K562 (cell line): Measurements from ENCODE around the gene TCFL5. TPM values are rescaled to one million over a fixed set of nuclear protein-coding genes. Genes with fewer than 3 reads are reported as not detected.

Experiments
- ATAC-seq: fragments of 200-7000 bp; cut with Tn5 transposase; 3 replicates; pipeline ENCODE4 v1.9.1; 2020; ENCODE audit warnings: moderate library complexity
- BruUV-seq: library from RNA; stranded (reverse); fragments of 400-500 nt; replicated peaks from 2 replicates; lab custom pipeline; 2021; lab: Mats Ljungman, UMichigan
- CTCF ChIA-PET: fragments of 300-600 bp; formaldehyde crosslinking; extraction: SDS; loops from one replicate; lab custom pipeline; 2021; ENCODE audit warnings: low intra/inter-chr PET ratio; lab: Yijun Ruan, JAX
- POLR2A ChIA-PET: fragments of 300-600, 350-650 bp; sonication (Branson Sonifier 250); formaldehyde crosslinking; extraction: SDS; loops from one replicate; lab custom pipeline; 2021; ENCODE audit warnings: antibody characterized with exemption, inconsistent platforms; lab: Yijun Ruan, JAX
- DNase-seq, 4 experiments: peaks; one replicate each; pipeline versions ENCODE4 v3.0.0 to v3.0.0-alpha.2; 2011 to 2018; ENCODE audit warnings: low spot score in 3 of 4, mixed read lengths in 3 of 4; ENCODE audit errors: extremely low read depth in 1 of 4
- FAIRE-seq: peaks from 2 replicates; lab custom pipeline; 2011; peaks lifted over from hg19 to GRCh38; lab: Jason Lieb, UNC
- H2AFZ ChIP-seq: 2 replicates; pipeline ENCODE4 v1.6.0; 2011; ENCODE audit warnings: low read depth, low read length, control low read depth, inconsistent platforms
- H3K27ac ChIP-seq: fragments of 200-600 bp; 3 replicates; pipeline ENCODE4 v1.8.0; 2011; ENCODE audit warnings: low read depth, mild to moderate bottlenecking, control low read depth, inconsistent platforms, low read length, moderate library complexity, mixed read lengths; ENCODE audit errors: extremely low read depth
- H3K27me3 ChIP-seq, 2 experiments: fragments of 300-600 bp in 1 of 2; 2 replicates in 1 of 2; 3 replicates in 1 of 2; pipeline versions ENCODE4 v1.6.0 to v1.8.0; 2011; ENCODE audit warnings: inconsistent platforms in 2 of 2, low read length in 2 of 2, mild to moderate bottlenecking in 1 of 2, mixed read lengths in 1 of 2, moderate library complexity in 1 of 2; ENCODE audit not compliant: control insufficient read depth in 2 of 2, insufficient read depth in 2 of 2
- H3K36me3 ChIP-seq: fragments of 300-600 bp; 3 replicates; pipeline ENCODE4 v1.8.0; 2011; ENCODE audit warnings: mild to moderate bottlenecking, low read length, inconsistent platforms; ENCODE audit not compliant: control insufficient read depth, insufficient read depth
- H3K4me1 ChIP-seq, 2 experiments: fragments of 200-600 bp in 1 of 2; replicated peaks in 1 of 2; 2 replicates in 1 of 2; 3 replicates in 1 of 2; pipeline versions ENCODE4 v1.5.1 to v1.8.0; 2011; ENCODE audit warnings: inconsistent platforms in 2 of 2, low read length in 2 of 2, mild to moderate bottlenecking in 1 of 2, mixed read lengths in 1 of 2, moderate library complexity in 1 of 2; ENCODE audit not compliant: control insufficient read depth in 2 of 2, insufficient read depth in 2 of 2
- H3K4me2 ChIP-seq: 2 replicates; pipeline ENCODE4 v1.6.1; 2011; ENCODE audit warnings: low read length, control low read depth, inconsistent platforms, mixed read lengths; ENCODE audit not compliant: insufficient read depth
- H3K4me3 ChIP-seq: fragments of 200-600 bp; sonication (generic), shearing (Covaris generic); 2 replicates; pipeline ENCODE4 v1.5.1; 2016; ENCODE audit warnings: control low read depth, inconsistent platforms
- H3K79me2 ChIP-seq: fragments of 200-600 bp; 3 replicates; pipeline ENCODE4 v1.8.0; 2011; ENCODE audit warnings: low read length, inconsistent platforms; ENCODE audit not compliant: control insufficient read depth, insufficient read depth
- H3K9ac ChIP-seq, 2 experiments: 2 replicates each; pipeline versions ENCODE4 v1.6.0 to v1.6.1; 2011; ENCODE audit warnings: low read depth in 2 of 2, low read length in 2 of 2, control low read depth in 1 of 2, inconsistent platforms in 1 of 2, mild to moderate bottlenecking in 1 of 2, mixed read lengths in 1 of 2; ENCODE audit not compliant: insufficient read depth in 1 of 2
- H3K9me1 ChIP-seq: one replicate; pipeline ENCODE4 v1.6.0; 2011; ENCODE audit warnings: inconsistent platforms, mild to moderate bottlenecking, low read length, moderate library complexity; ENCODE audit not compliant: control insufficient read depth, insufficient read depth
- H3K9me3 ChIP-seq: replicated peaks from 2 replicates; pipeline ENCODE4 v1.5.1; 2011; ENCODE audit warnings: low read depth, low read length, inconsistent platforms; ENCODE audit not compliant: control insufficient read depth, insufficient read depth
- H4K20me1 ChIP-seq: replicated peaks from 2 replicates; pipeline ENCODE4 v1.6.1; 2011; ENCODE audit warnings: low read length, inconsistent platforms, mixed read lengths; ENCODE audit not compliant: control insufficient read depth, insufficient read depth
- ELF1 ChIP-seq: fragments of 200-800 bp; sonication (Bioruptor generic); IDR thresholded peaks from 2 replicates; pipeline ENCODE4 v1.6.1; 2016; ENCODE audit warnings: missing genetic modification characterization, missing compliant biosample characterization
- ETV6 ChIP-seq, 3 experiments: fragments of 150-350 bp in 1 of 3; sonication (generic) in 1 of 3; formaldehyde crosslinking in 1 of 3; IDR thresholded peaks; 2 replicates each; pipeline versions ENCODE4 v1.6.1 to v1.8.0; 2014 to 2022; ENCODE audit warnings: borderline replicate concordance in 2 of 3, low read depth in 2 of 3, antibody characterized with exemption in 1 of 3, low read length in 1 of 3, mild to moderate bottlenecking in 1 of 3, missing genetic modification reagents in 1 of 3
- GTF2E2 ChIP-seq: fragments of 200-800 bp; sonication (Bioruptor generic); IDR thresholded peaks from 2 replicates; pipeline ENCODE4 v1.6.1; 2016; ENCODE audit warnings: missing genetic modification characterization, missing compliant biosample characterization
- KDM1A ChIP-seq, 2 experiments: fragments of 450-650 bp; IDR thresholded peaks; 2 replicates each; pipeline ENCODE4 v1.6.1; 2016; ENCODE audit warnings: mild to moderate bottlenecking in 2 of 2
- KDM5B ChIP-seq: fragments of 200-600 bp; sonication (generic); IDR thresholded peaks from 2 replicates; pipeline ENCODE4 v1.6.1; 2012; ENCODE audit warnings: low read depth, mild to moderate bottlenecking, moderate library complexity, low read length, control low read depth, inconsistent platforms; ENCODE audit not compliant: insufficient replicate concordance
- MTA2 ChIP-seq: fragments of 450-650 bp; IDR thresholded peaks from 2 replicates; pipeline ENCODE4 v1.6.1; 2016; ENCODE audit warnings: low read depth
- NCOA6 ChIP-seq: fragments of 450-650 bp; IDR thresholded peaks from 2 replicates; pipeline ENCODE4 v1.6.1; 2017; ENCODE audit warnings: mild to moderate bottlenecking
- ZKSCAN8 ChIP-seq: fragments of 200-800 bp; sonication (Bioruptor generic); IDR thresholded peaks from 2 replicates; pipeline ENCODE4 v1.6.1; 2016; ENCODE audit warnings: missing genetic modification characterization, missing compliant biosample characterization
- WGBS: fragments of 100-300 bp; shearing (Covaris generic); methylation state at CpG from one replicate; pipeline ENCODE4 v1.1.6; 2016; ENCODE audit warnings: low coverage, mixed read lengths; ENCODE audit not compliant: insufficient coverage; ENCODE audit errors: missing lambda C conversion rate; 5-methylcytosine and 5-hydroxymethylcytosine counted together
- in situ Hi-C: fragments of 300-500 bp; cut with MboI; formaldehyde crosslinking; loops from 4 replicates; pipeline ENCODE4 v1.15.0; 2018; ENCODE audit warnings: inconsistent platforms, mixed read lengths
- intact Hi-C: fragments of 100-400 bp; cut with micrococcal nuclease; formaldehyde crosslinking; loops from 2 replicates; pipeline ENCODE4 v1.14.2; 2022
- polyA plus RNA-seq, 8 experiments: library from polyadenylated mRNA; depleted of rRNA in 4 of 8; stranded (reverse) in 5 of 8; unstranded in 3 of 8; fragments of >200 nt; fragmentation: Nextera tagmentation in 2 of 8; fragmentation: Illumina TruSeq in 1 of 8; extraction: Ambion mirVana in 2 of 8; extraction: Trizol in 1 of 8; gene quantifications; 2 replicates each; pipeline versions ENCODE4 v1.2.1 to v1.2.3, GENCODE V29; 2011 to 2014; ENCODE audit warnings: inconsistent platforms in 1 of 8, missing spikeins in 1 of 8
- total RNA-seq, 7 experiments: library from RNA; depleted of rRNA in 6 of 7; stranded (reverse); fragments of >200 nt in 6 of 7; fragmentation: Illumina TruSeq in 2 of 7; extraction: Trizol in 2 of 7; gene quantifications; 2 replicates each; pipeline versions ENCODE4 v1.2.1 to v1.2.3, GENCODE V29; 2011 to 2021; ENCODE audit warnings: low replicate concordance in 1 of 7
- TF ChIP-seq, protein P1 (sequence below): fragments of 250-450 bp; sonication (Bioruptor Pico); IDR thresholded peaks from 2 replicates; pipeline ENCODE4 v1.4.0; 2020
- TF ChIP-seq, protein P2 (sequence below), 3 experiments: fragments of 200-800 bp in 1 of 3; sonication (Bioruptor generic) in 1 of 3; sonication (generic) in 1 of 3; formaldehyde crosslinking in 1 of 3; IDR thresholded peaks; 2 replicates each; pipeline versions ENCODE4 v1.6.1 to v1.8.0; 2016 to 2022; ENCODE audit warnings: mild to moderate bottlenecking in 2 of 3, missing compliant biosample characterization in 2 of 3, missing genetic modification characterization in 2 of 3, missing genetic modification reagents in 1 of 3

Gene TCFL5
- total and polyA plus RNA-seq, 9 of the 15 experiments (the other 6 are each of a cell fraction or from before 2014, with no cell fraction given): 1.00 to 12.6 (median 9.1) TPM

DNA sequence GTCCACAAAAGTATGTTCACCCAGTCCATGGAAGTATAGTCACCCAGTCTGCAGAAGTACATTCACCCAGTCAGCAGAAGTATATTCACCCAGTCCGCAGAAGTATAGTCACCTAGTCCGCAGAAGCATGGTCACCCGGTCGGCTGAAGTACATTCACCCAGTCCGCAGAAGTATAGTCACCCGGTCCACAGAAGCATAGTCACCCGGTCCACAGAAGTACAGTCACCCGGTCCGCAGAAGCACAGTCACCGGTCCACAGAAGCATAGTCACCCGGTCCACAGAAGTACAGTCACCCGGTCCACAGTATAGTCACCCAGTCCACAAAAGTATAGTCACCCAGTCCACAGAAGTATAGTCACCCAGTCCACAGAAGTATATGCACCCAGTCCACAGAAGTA lies 8.8 kb downstream of the TCFL5 start:
- ATAC-seq: no peak
- H3K27me3 ChIP-seq: no peaks in the 10 kb centered on the region

More for the DNA sequence above, 8.8 kb downstream of the TCFL5 start:
- no peak overlapping the region for H3K4me2 ChIP-seq
- no peak overlapping the region for H3K27ac ChIP-seq
- peaks cover 0 to 17% of the 10 kb centered on the region in 2 experiments; a peak in 2 of 5 replicates for H3K4me1 ChIP-seq
- ChIA-PET POLR2A (no interaction called here), CTCF (no interaction called here)
- no peak overlapping the region for H3K4me3 ChIP-seq
- intact Hi-C loops: no loop called here
- in situ Hi-C loops: no loop called here
- H3K79me2 ChIP-seq: no peaks in the 10 kb centered on the region
- no TSS peak for BruUV-seq
- H3K36me3 ChIP-seq: peaks cover 76% of the 10 kb centered on the region
- no peaks in the 10 kb centered on the region for H3K9me3 ChIP-seq
- no peak overlapping the region for H3K9ac ChIP-seq
- H2AFZ ChIP-seq: no peak overlapping the region
- no peak for FAIRE-seq
- H3K9me1 ChIP-seq: no peaks in the 10 kb centered on the region
- DNase-seq: no peak
- TF ChIP-seq NCOA6 (no peak), ETV6 (IDR thresholded peaks at IDR 0.05; ENCODE audit: borderline replicate concordance in 1 of 2, low read depth in 2 of 2, low read length in 1 of 2) (no peak), ETV6 (CRISPR knock-in tag; IDR thresholded peaks at IDR 0.05; ENCODE audit: borderline replicate concordance) (no peak), KDM5B (no peak), GTF2E2 (tag) (no peak), ZKSCAN8 (CRISPR knock-in tag) (no peak), ELF1 (tag) (no peak), KDM1A (IDR thresholded peaks at IDR 0.05) (no peak), MTA2 (no peak)
- TF ChIP-seq, protein P1, sequence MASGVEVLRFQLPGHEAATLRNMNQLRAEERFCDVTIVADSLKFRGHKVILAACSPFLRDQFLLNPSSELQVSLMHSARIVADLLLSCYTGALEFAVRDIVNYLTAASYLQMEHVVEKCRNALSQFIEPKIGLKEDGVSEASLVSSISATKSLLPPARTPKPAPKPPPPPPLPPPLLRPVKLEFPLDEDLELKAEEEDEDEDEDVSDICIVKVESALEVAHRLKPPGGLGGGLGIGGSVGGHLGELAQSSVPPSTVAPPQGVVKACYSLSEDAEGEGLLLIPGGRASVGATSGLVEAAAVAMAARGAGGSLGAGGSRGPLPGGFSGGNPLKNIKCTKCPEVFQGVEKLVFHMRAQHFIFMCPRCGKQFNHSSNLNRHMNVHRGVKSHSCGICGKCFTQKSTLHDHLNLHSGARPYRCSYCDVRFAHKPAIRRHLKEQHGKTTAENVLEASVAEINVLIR (CRISPR knock-in tag): no peak
- TF ChIP-seq, protein P2, sequence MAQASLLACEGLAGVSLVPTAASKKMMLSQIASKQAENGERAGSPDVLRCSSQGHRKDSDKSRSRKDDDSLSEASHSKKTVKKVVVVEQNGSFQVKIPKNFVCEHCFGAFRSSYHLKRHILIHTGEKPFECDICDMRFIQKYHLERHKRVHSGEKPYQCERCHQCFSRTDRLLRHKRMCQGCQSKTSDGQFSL (CRISPR knock-in tag; IDR thresholded peaks at IDR 0.05): no peak
- TF ChIP-seq, protein P2 (tag; IDR thresholded peaks at IDR 0.05): no peak
- H4K20me1 ChIP-seq: no peaks in the 10 kb centered on the region
- WGBS: 85% methylated on average over 12 of the region's 12 CpGs
